H1 (cell line): ENCODE results near the gene HIVEP3. TPM values are rescaled to one million over a fixed set of nuclear protein-coding genes. Genes with fewer than 3 reads are reported as not detected.

Source experiments
- CTCF ChIA-PET: fragments of 300-600 bp; sonication (Branson Sonifier 250); formaldehyde crosslinking; loops from one replicate; lab custom pipeline; 2021; ENCODE audit not compliant: partially characterized antibody; lab: Charles Lee
- POLR2A ChIA-PET: fragments of 300-600 bp; sonication (Branson Sonifier 250); formaldehyde crosslinking; loops from one replicate; lab custom pipeline; 2021; ENCODE audit warnings: inconsistent platforms; ENCODE audit not compliant: partially characterized antibody; lab: Charles Lee
- DNase-seq, 2 experiments: peaks; one replicate each; pipeline versions ENCODE4 v3.0.0 to v3.0.0-alpha.2; 2010 to 2022; ENCODE audit warnings: low spot score in 2 of 2, low read depth in 1 of 2, mixed read lengths in 1 of 2
- FAIRE-seq: peaks from 2 replicates; lab custom pipeline; 2011; peaks lifted over from hg19 to GRCh38; lab: Jason Lieb, UNC
- H2AFZ ChIP-seq: 2 replicates; pipeline ENCODE4 v1.8.1; 2012; ENCODE audit warnings: low read length, inconsistent platforms
- H2AK5ac ChIP-seq: 2 replicates; pipeline ENCODE4 v1.6.1; 2013; ENCODE audit warnings: low read depth, low read length
- H2BK120ac ChIP-seq: replicated peaks from 2 replicates; pipeline ENCODE3; 2013; ENCODE audit warnings: low read depth, low read length, inconsistent platforms
- H2BK12ac ChIP-seq: 2 replicates; pipeline ENCODE4 v1.6.1; 2013; ENCODE audit warnings: low read depth, low read length
- H2BK15ac ChIP-seq: 2 replicates; pipeline ENCODE4 v1.6.1; 2013; ENCODE audit warnings: low read length
- H2BK20ac ChIP-seq: 2 replicates; pipeline ENCODE4 v1.6.1; 2013; ENCODE audit warnings: low read length
- H2BK5ac ChIP-seq: 2 replicates; pipeline ENCODE4 v1.6.1; 2013; ENCODE audit warnings: low read depth, low read length
- H3K14ac ChIP-seq: 2 replicates; pipeline ENCODE4 v1.6.1; 2013; ENCODE audit warnings: inconsistent platforms; ENCODE audit not compliant: insufficient read length
- H3K18ac ChIP-seq: 2 replicates; pipeline ENCODE4 v1.6.1; 2013; ENCODE audit warnings: low read length; ENCODE audit errors: extremely low read depth
- H3K23ac ChIP-seq: 2 replicates; pipeline ENCODE4 v1.6.1; 2013; ENCODE audit warnings: inconsistent platforms; ENCODE audit not compliant: insufficient read length
- H3K23me2 ChIP-seq: 2 replicates; pipeline ENCODE4 v1.6.1; 2013; ENCODE audit warnings: low read depth, low read length
- H3K27ac ChIP-seq: 2 replicates; pipeline ENCODE4 v1.6.1; 2011; ENCODE audit warnings: low read depth, low read length, inconsistent platforms
- H3K27me3 ChIP-seq, 4 experiments: replicated peaks in 1 of 4; 1 replicate in 1 of 4; 2 replicates in 3 of 4; pipeline versions ENCODE4 v1.6.1 to v1.8.1; 2011 to 2013; ENCODE audit warnings: low read length in 3 of 4, mild to moderate bottlenecking in 3 of 4, inconsistent platforms in 2 of 4, mixed read lengths in 2 of 4, moderate library complexity in 1 of 4; ENCODE audit not compliant: control insufficient read depth in 3 of 4, insufficient read depth in 3 of 4; ENCODE audit errors: extremely low read depth in 1 of 4
- H3K36me3 ChIP-seq, 4 experiments: 2 replicates each; pipeline versions ENCODE4 v1.6.1 to v1.8.1; 2011 to 2013; ENCODE audit warnings: mild to moderate bottlenecking in 4 of 4, low read length in 3 of 4, moderate library complexity in 2 of 4, control low read depth in 1 of 4, inconsistent platforms in 1 of 4; ENCODE audit not compliant: insufficient read depth in 4 of 4, control insufficient read depth in 2 of 4
- H3K4ac ChIP-seq: replicated peaks from 2 replicates; pipeline ENCODE3; 2013; ENCODE audit warnings: low read length, low read depth, mixed read lengths, inconsistent platforms; ENCODE audit not compliant: insufficient read length
- H3K4me1 ChIP-seq, 4 experiments: replicated peaks in 1 of 4; 1 replicate in 1 of 4; 2 replicates in 3 of 4; pipeline versions ENCODE4 v1.6.1 to v1.8.1; 2011 to 2013; ENCODE audit warnings: low read length in 3 of 4, inconsistent platforms in 2 of 4, mixed read lengths in 1 of 4; ENCODE audit not compliant: insufficient read depth in 4 of 4, control insufficient read depth in 3 of 4
- H3K4me2 ChIP-seq, 2 experiments: 2 replicates each; pipeline versions ENCODE4 v1.6.1 to v1.8.1; 2011 to 2013; ENCODE audit warnings: low read depth in 2 of 2, low read length in 2 of 2, control low read depth in 1 of 2, inconsistent platforms in 1 of 2, mild to moderate bottlenecking in 1 of 2; ENCODE audit not compliant: insufficient read depth in 1 of 2
- H3K4me3 ChIP-seq, 4 experiments: fragments of 200-600, 300-600 bp in 1 of 4; sonication (generic), shearing (Covaris generic), sonication (Bioruptor Twin) in 1 of 4; 2 replicates each; pipeline versions ENCODE4 v1.5.1 to v1.8.1; 2011 to 2016; ENCODE audit warnings: low read length in 4 of 4, low read depth in 3 of 4, control low read depth in 2 of 4, inconsistent platforms in 2 of 4, mild to moderate bottlenecking in 2 of 4, mixed read lengths in 1 of 4, moderate library complexity in 1 of 4; ENCODE audit not compliant: insufficient read depth in 2 of 4; ENCODE audit errors: extremely low read depth in 1 of 4
- H3K56ac ChIP-seq: replicated peaks from 2 replicates; pipeline ENCODE3; 2013; ENCODE audit warnings: low read depth, mild to moderate bottlenecking, mixed read lengths, low read length, inconsistent platforms; ENCODE audit not compliant: insufficient read length
- H3K79me1 ChIP-seq: 2 replicates; pipeline ENCODE4 v1.6.1; 2013; ENCODE audit warnings: low read depth, low read length, control low read depth
- H3K79me2 ChIP-seq, 2 experiments: 2 replicates each; pipeline versions ENCODE4 v1.6.1 to v1.8.1; 2012 to 2013; ENCODE audit warnings: low read length in 2 of 2, mild to moderate bottlenecking in 2 of 2, inconsistent platforms in 1 of 2; ENCODE audit not compliant: insufficient read depth in 2 of 2, control insufficient read depth in 1 of 2
- H3K9ac ChIP-seq, 4 experiments: replicated peaks in 1 of 4; 1 replicate in 1 of 4; 2 replicates in 3 of 4; pipeline versions ENCODE4 v1.6.1 to v1.8.1; 2011 to 2013; ENCODE audit warnings: low read depth in 3 of 4, low read length in 3 of 4, control low read depth in 2 of 4, mild to moderate bottlenecking in 2 of 4, moderate library complexity in 2 of 4, inconsistent platforms in 1 of 4; ENCODE audit errors: extremely low read depth in 1 of 4
- H3K9me3 ChIP-seq, 2 experiments: 2 replicates each; pipeline versions ENCODE4 v1.6.1 to v1.8.1; 2012 to 2013; ENCODE audit warnings: mild to moderate bottlenecking in 2 of 2, moderate library complexity in 2 of 2, control low read depth in 1 of 2, inconsistent platforms in 1 of 2, low read depth in 1 of 2, low read length in 1 of 2, mixed read lengths in 1 of 2; ENCODE audit not compliant: insufficient read depth in 2 of 2
- H4K20me1 ChIP-seq, 2 experiments: replicated peaks in 1 of 2; 2 replicates each; pipeline versions ENCODE3 to v1.8.1; 2011 to 2013; ENCODE audit warnings: inconsistent platforms in 2 of 2, low read length in 2 of 2, mild to moderate bottlenecking in 1 of 2; ENCODE audit not compliant: insufficient read depth in 2 of 2, control insufficient read depth in 1 of 2
- H4K5ac ChIP-seq: 2 replicates; pipeline ENCODE4 v1.6.1; 2013; ENCODE audit warnings: low read length, low read depth, mixed read lengths, inconsistent platforms; ENCODE audit not compliant: insufficient read length
- H4K8ac ChIP-seq: 2 replicates; pipeline ENCODE4 v1.8.0; 2013; ENCODE audit warnings: mild to moderate bottlenecking, moderate library complexity, low read length, inconsistent platforms; ENCODE audit not compliant: insufficient read depth; ENCODE audit errors: extremely low read depth
- H4K91ac ChIP-seq: replicated peaks from 2 replicates; pipeline ENCODE3; 2013; ENCODE audit warnings: low read length, mixed read lengths, inconsistent platforms; ENCODE audit not compliant: insufficient read length
- BACH1 ChIP-seq: IDR thresholded peaks from 2 replicates; pipeline ENCODE4 v1.6.1; 2012; ENCODE audit warnings: low read length, improper control_type of control experiment
- CHD2 ChIP-seq: IDR thresholded peaks from 2 replicates; pipeline ENCODE4 v1.6.1; 2012; ENCODE audit warnings: low read length, improper control_type of control experiment
- CTBP2 ChIP-seq: IDR thresholded peaks from 2 replicates; pipeline ENCODE4 v1.7.0; 2011; ENCODE audit warnings: borderline replicate concordance, mild to moderate bottlenecking, moderate library complexity, mixed read lengths, low read length; ENCODE audit not compliant: insufficient read depth, insufficient read length
- PHF8 ChIP-seq: fragments of 200-600 bp; sonication (generic); conservative IDR thresholded peaks from 2 replicates; pipeline ENCODE4 v1.7.1; 2012; ENCODE audit warnings: low read depth, mild to moderate bottlenecking, inconsistent platforms, low read length, moderate library complexity
- RFX5 ChIP-seq: IDR thresholded peaks from 2 replicates; pipeline ENCODE4 v1.6.1; 2011; ENCODE audit warnings: low read depth, low read length, improper control_type of control experiment, borderline replicate concordance
- SIN3A ChIP-seq, 2 experiments: IDR thresholded peaks in 1 of 2; conservative IDR thresholded peaks in 1 of 2; 2 replicates each; pipeline ENCODE4 v1.6.1; 2011 to 2012; ENCODE audit warnings: low read length in 2 of 2, improper control_type of control experiment in 1 of 2, low read depth in 1 of 2, mild to moderate bottlenecking in 1 of 2
- SIRT6 ChIP-seq: IDR thresholded peaks from one replicate; pipeline ENCODE4 v1.7.1; 2012; ENCODE audit warnings: low read length, inconsistent platforms
- SP1 ChIP-seq: IDR thresholded peaks from 2 replicates; pipeline ENCODE4 v1.6.1; 2011; ENCODE audit warnings: low read depth, low read length
- SP2 ChIP-seq: IDR thresholded peaks from 2 replicates; pipeline ENCODE4 v1.6.1; 2012; ENCODE audit warnings: mild to moderate bottlenecking, low read length, inconsistent platforms
- SRF ChIP-seq: IDR thresholded peaks from 2 replicates; pipeline ENCODE4 v1.6.1; 2011; ENCODE audit warnings: mild to moderate bottlenecking, low read depth, low read length, moderate library complexity
- SUZ12 ChIP-seq: fragments of 200-600 bp; sonication (generic); IDR thresholded peaks from 2 replicates; pipeline ENCODE4 v1.6.1; 2012; ENCODE audit warnings: mild to moderate bottlenecking, inconsistent platforms, low read length, moderate library complexity, mixed read lengths
- TAF7 ChIP-seq: optimal IDR thresholded peaks from 2 replicates; pipeline ENCODE3; 2011; ENCODE audit warnings: low read depth, mild to moderate bottlenecking, inconsistent platforms, low read length, moderate library complexity, borderline replicate concordance
- YY1 ChIP-seq: IDR thresholded peaks from 2 replicates; pipeline ENCODE4 v1.6.1; 2011; ENCODE audit warnings: low read depth, mild to moderate bottlenecking, low read length
- ZNF274 ChIP-seq: IDR thresholded peaks from 2 replicates; pipeline ENCODE4 v1.7.0; 2012; ENCODE audit warnings: low read length, borderline replicate concordance; ENCODE audit errors: extremely low read depth
- WGBS, 2 experiments: shearing (Covaris generic) in 1 of 2; methylation state at CpG; one replicate each; pipeline versions ENCODE4 v1.1.6 to v1.1.7; 2013 to 2015; ENCODE audit warnings: low lambda C conversion rate in 2 of 2, mixed read lengths in 2 of 2, inconsistent platforms in 1 of 2, low coverage in 1 of 2, missing lambda C conversion rate in 1 of 2; ENCODE audit not compliant: insufficient replicate concordance in 2 of 2, insufficient coverage in 1 of 2, insufficient read length in 1 of 2; ENCODE audit errors: extremely low coverage in 1 of 2, missing lambda C conversion rate in 1 of 2; 5-methylcytosine and 5-hydroxymethylcytosine counted together
- polyA plus RNA-seq, 7 experiments: library from polyadenylated mRNA; depleted of rRNA in 3 of 7; stranded (reverse) in 5 of 7; unstranded in 2 of 7; fragments of >200 nt in 5 of 7; fragments of 200-250 nt in 2 of 7; gene quantifications; 1 replicate in 5 of 7; 2 replicates in 1 of 7; 4 replicates in 1 of 7; pipeline versions ENCODE4 v1.2.1 to v1.2.3, GENCODE V29; 2011 to 2013; ENCODE audit warnings: missing spikeins in 2 of 7, mixed read lengths in 2 of 7
- total RNA-seq: library from RNA; stranded (reverse); fragmentation: NEBNext Ultra II Directional; extraction: Animal tissue kit (Norgen Biotek cat#: 25700); gene quantifications from 2 replicates; pipeline ENCODE4 v1.2.1, GENCODE V29; 2021
- TF ChIP-seq, protein P1 (sequence below): IDR thresholded peaks from 2 replicates; pipeline ENCODE4 v1.6.1; 2011; ENCODE audit warnings: low read depth, mild to moderate bottlenecking, low read length; ENCODE audit not compliant: insufficient read depth

Gene HIVEP3
- total and polyA plus RNA-seq, 2 of the 8 experiments (the other 6 are each of a cell fraction or from before 2014, with no cell fraction given) = 0.24 to 0.69 TPM

DNA sequence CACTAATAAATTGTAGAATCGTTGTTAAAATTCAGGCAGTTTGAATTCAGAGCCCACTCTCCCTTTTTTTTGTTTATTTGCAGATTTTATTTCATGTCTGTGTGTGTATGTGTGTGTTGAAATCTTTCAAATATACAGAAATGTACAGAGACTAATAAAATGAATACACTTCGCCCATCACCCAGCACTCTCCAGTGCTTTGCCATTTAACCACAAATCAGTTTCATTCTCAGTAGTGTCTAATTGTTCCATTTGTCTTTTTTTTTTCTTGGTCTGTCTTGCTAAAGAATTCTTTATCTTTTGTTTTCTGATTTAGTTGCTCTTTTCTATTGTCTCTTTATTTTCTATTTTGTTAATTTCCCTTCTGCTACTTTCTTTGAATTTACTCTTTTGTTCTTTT lies 99.7 kb downstream of the HIVEP3 start:
- Histone ChIP-seq H3K23me2 (no peaks in the 10 kb centered on the region), H3K56ac (no peak overlapping the region), H3K4me3 (no peak overlapping the region), H3K4ac (no peak overlapping the region), H3K9me3 (no peaks in the 10 kb centered on the region), H3K14ac (no peak overlapping the region), H2AK5ac (no peak overlapping the region), H3K36me3 (no peaks in the 10 kb centered on the region), H2BK15ac (no peak overlapping the region), H2BK5ac (no peak overlapping the region), H4K20me1 (no peaks in the 10 kb centered on the region), H4K91ac (no peak overlapping the region), H3K27me3 (no peaks in the 10 kb centered on the region), H3K79me2 (no peaks in the 10 kb centered on the region), H2BK120ac (no peak overlapping the region), H2AFZ (no peak overlapping the region), H4K5ac (no peak overlapping the region), H3K79me1 (no peaks in the 10 kb centered on the region), H3K4me2 (no peak overlapping the region), H3K9ac (no peak overlapping the region), H3K4me1 (peaks cover 0 to 9% (median 5%) of the 10 kb centered on the region in 4 experiments; a peak in 3 of 7 replicates), H2BK20ac (no peak overlapping the region), H3K23ac (no peak overlapping the region), H3K18ac (no peak overlapping the region), H4K8ac (no peak overlapping the region), H2BK12ac (no peak overlapping the region), H3K27ac (no peak overlapping the region)
- POLR2A ChIA-PET = no interaction called here
- no peak for DNase-seq
- FAIRE-seq = no peak
- 93% methylated on average over 2 of the region's 2 CpGs; no CpG with 5 or more reads in 1 of the 2 experiments for WGBS, 2 experiments
- CTCF ChIA-PET = interaction anchor here (1.5 to 1.6 kb wide), 2 partner anchors 16 to 43 kb away, joined by 3 to 4 read pairs; no protein-coding TSS in a partner anchor
- no peak for TF ChIP-seq SP2
- TF ChIP-seq TAF7 = no peak
- TF ChIP-seq PHF8 = no peak
- TF ChIP-seq SP1 = no peak
- no peak for TF ChIP-seq CTBP2
- TF ChIP-seq SUZ12 = no peak
- TF ChIP-seq, protein P1, sequence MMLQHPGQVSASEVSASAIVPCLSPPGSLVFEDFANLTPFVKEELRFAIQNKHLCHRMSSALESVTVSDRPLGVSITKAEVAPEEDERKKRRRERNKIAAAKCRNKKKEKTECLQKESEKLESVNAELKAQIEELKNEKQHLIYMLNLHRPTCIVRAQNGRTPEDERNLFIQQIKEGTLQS = no peak
- no peak for TF ChIP-seq SIN3A (conservative IDR thresholded peaks at IDR 0.05 in 1 of 2, IDR thresholded peaks at IDR 0.05 in 1 of 2; ENCODE audit: low read depth in 1 of 2, low read length in 2 of 2)
- no peak for TF ChIP-seq RFX5
- no peak for TF ChIP-seq CHD2
- TF ChIP-seq YY1 = no peak
- TF ChIP-seq BACH1 = no peak
- no peak for TF ChIP-seq SRF
- TF ChIP-seq SIRT6 = no peak
- TF ChIP-seq ZNF274 = no peak
